HG02885 (cell line): Measurements from ENCODE around the gene L3MBTL1.

Source experiments
- ATAC-seq: cut with Tn5 transposase; IDR thresholded peaks from one replicate; pipeline ENCODE4 v1.9.1; 2021; ENCODE audit warnings: mild to moderate bottlenecking; ENCODE audit not compliant: unreplicated experiment, poor library complexity

The L3MBTL1 gene

DNA sequence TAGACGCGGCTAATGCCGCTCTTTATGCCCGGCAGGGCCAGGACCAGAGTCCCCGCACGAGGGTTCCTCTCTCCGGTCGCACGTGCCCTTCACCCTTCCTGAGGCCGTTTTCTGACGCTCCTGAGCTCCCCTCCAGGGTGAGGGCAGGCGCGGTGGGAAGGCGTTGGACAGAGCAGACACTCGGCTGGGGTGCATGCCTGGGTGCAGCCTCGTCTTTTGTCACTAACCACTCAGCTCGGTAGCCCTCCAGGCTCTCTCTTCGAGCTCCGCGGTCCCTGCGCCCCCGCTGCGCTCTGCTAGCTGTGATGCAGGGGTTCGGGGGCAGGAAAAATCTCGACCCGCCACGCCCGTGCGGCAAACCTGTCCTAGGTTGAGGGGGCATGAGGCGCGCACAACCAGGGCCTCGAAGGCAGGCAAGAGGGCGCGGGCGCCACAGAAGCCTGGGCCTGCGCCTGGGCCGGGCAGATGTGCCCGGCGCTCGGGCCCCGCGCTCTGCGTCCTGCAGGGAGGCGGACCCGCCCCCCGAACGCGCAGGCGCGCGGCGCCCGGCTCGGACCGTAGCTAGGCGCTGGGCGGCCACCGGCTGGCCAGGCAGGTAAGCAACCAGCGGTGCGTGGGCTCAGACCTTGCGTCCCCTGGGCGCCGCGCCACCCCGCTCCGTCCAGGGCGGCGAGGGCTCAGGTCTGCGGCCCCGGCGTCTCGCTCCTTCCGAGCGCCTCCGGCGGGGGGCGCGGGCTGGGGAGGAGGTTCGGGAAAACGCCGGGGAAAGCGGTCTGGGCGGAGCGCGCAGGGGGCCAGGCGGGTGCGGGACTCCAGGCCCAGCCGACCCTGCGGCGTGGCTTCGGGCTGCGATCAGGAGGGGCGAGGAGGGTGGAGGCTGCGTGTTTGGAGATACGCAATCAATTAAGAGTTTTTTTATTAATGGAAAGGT lies at the start of gene L3MBTL1:
Gene L3MBTL1, plus strand, starts transcription at position 548 of the 931 bp plus-strand sequence. CDS start 5,807 bp downstream, outside the sequence.
- ATAC-seq: no peak

DNA sequence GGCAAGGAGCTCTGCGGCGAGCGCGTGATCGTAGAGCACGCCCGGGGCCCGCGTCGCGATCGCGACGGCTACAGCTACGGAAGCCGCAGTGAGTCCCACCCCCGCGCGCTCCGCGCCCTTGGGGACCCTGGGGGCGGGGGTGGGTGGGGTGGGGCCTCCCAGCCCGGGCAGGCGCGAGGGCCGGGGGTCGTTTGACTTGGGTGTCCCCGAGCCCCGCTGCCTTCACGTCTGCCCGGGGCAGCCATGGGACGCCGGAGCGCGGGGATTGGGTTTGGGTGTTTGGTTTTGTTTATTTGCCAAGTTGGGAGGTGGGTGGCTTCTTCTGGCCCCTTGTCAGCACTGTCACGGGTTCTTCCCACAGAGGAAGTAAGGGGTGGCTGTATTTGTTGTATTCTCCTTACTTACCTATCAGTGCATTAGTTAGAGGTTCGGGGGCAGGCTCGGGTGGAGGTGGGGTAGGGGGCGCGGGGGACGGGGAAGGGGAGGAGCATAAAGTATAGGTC lies 49.0 kb upstream of the L3MBTL1 start:
- ATAC-seq: peak; percentile 1

DNA sequence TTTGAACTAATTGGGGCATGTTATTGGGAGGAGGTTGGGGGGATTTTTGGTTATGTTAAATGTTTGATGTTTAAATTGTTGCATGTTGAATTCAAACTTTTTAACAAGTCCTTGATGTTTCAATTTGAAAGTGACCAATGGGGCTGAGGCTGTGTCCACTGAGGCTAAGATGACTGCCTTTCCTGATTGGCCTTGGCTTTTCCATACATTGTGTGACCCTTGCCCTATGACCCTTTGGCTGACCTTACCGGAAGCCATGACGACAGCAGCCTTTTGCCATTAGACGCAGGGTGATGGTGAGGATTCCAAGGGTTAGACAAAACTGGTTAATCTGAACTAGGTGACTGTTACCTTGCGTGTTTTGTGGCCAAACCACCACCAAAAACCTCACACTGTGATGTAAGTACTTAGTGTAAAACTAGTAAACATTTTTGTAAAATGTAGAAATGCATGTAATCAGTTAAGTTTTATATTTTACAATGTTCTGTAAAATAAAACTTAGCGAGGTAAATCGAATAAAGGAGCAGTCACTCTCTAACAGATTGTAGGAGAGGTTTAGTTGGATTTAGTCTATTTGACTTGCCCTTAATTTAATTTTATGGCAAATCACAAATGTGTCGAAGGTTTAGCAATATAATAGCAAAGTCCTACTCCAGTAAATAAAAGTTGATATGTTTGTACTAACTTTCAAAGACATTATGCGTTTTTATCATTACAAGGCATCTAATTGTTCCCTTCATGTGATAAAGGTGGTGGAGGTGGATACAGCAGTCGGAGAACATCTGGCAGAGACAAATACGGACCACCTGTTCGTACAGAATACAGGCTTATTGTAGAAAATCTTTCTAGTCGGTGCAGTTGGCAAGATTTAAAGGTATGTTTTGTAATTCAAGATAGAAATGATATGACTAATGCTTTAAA lies 48.2 kb upstream of the L3MBTL1 start:
- ATAC-seq: no peak

DNA sequence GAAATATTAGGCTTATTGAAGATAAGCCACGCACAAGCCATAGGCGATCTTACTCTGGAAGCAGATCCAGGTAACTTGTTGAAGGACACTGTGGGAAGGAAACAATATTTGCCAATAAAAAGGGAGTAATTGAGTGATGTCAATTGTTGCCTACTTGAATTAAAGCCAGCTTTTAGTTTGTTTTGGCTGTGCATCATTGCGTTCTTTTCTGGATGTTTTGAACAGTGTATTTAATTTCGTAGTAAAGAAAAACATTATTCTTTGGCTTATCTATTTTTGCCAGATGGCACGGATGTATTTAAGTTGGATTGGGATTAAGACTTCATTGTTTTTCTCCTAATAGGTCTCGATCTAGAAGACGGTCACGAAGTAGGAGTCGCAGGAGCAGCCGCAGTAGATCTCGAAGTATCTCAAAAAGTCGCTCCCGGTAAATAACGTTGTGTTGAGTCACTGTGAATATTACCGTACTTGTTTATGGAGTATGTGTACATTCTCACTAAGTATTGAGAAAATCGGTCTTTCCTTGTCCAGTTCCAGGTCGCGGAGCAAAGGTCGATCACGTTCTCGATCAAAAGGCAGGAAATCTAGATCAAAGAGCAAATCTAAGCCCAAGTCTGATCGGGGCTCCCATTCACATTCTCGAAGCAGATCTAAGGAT lies 47.2 kb upstream of the L3MBTL1 start:
- no peak for ATAC-seq

DNA sequence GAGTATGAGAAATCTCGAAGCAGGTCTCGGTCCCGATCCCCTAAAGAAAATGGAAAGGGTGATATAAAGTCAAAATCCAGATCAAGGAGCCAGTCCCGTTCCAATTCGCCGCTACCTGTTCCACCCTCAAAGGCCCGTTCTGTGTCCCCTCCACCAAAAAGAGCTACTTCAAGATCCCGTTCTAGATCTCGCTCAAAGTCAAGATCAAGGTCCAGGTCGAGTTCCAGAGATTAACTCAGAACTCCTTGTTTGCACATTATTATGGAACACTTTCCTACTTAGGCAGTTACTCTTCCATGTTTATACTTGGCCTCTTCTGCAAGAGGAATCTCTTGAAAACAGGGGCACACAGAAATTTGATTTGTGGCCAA lies 46.7 kb upstream of the L3MBTL1 start:
- no peak for ATAC-seq

DNA sequence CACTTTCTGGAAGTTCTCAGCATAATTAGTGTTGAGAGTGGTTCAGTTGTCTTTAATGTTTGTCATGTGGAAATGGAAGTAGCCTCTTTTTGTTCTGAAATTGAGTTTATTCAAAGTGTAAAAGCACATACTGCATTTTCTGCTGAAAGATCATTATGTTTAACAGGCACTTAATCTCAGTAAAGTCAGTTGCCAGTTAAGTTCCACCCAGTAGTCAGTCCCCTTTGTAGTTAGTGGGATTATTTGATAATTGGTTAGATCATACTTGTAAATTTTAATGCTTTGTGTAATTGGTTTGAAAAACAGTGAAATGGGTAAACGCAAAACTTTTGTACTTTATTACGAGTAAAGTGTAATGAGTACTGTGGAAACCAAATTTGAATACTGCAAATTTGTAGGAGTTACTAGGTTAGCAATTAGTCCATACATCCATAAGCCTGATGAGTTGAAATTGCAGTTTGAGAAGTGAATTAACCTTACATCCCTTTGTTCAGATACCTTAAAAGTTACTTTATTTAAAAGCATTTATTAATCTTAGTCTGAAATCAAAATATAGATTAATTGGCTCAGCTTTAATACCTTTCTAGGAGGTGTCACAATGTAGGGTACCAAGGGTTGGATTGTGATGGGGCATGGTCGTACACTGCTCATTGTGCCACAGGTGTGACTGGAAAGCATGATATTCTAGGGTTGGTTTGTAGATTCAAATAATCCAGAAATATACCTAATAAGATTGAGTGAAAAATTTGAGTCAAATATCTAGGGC lies 45.4 kb upstream of the L3MBTL1 start:
- ATAC-seq: no peak

DNA sequence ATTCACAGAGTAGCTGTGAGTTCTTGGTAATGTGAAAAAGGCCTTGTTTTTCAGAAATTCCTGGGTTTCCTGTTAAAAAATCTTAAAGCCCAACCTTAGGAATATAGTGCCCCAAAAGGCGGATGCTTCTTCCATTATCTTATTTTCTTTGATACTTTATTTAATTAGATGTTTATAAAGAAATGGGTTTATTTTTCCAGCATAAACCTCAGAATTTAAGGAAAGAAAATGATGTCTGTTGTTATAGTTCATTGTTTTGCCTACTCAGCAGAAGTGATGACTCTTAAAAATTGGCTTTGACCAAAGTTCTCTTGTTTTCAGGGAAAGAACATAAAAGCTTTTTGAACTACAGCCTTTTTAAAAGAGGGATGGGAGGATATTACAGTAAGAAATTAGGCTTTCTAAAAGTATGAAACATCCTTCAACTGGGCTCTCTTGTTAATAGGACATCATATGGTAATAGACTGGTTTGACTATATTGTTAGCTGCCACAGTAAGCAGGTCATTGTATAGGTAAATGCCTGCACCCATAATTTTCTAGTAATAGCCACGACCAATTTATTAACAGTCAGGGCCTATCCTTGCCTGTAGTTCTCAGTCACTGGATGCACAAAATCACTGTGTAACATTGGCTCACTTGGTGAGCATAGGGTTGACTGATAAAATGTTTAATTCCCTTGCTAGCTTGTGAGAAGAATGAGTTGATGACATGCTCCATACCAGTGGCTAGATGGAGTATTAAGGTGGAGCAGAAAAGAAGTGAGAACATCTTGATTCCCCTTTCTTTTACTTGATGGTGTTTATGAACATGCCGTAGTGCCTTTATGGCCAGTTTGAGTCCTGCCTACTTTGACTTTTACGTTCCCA lies 44.6 kb upstream of the L3MBTL1 start:
- no peak for ATAC-seq

DNA sequence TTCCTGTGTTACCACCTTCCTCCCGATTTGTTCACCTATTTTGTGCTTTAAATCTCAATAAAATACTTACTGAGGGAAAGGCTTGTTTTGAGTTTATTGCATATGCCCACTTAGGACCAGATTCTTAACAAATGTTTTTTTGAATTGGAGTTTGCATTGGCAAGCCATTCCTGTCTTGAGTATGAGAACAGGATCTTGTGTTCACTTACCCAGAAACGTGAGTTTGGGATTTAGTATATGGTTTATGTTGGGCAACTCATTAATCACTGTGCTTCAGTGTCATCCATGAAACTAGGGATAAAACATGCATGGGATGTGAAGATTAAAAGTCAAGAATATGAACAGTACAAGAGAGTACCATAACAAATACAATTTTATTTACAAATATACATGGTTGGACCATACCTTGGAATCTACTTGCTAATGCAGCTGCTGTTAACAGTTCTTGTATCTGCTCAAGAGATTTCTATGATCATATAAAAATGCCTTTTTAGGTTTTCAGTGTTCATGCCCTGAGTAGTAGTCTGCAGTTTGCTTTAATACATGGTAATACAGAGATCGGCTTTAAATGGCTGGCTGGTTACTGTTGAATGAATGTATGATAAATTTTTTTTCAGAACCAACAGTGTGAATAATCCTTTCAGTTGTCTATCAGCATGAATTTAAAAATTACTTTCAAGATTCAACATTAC lies 43.8 kb upstream of the L3MBTL1 start:
- ATAC-seq: no peak

DNA sequence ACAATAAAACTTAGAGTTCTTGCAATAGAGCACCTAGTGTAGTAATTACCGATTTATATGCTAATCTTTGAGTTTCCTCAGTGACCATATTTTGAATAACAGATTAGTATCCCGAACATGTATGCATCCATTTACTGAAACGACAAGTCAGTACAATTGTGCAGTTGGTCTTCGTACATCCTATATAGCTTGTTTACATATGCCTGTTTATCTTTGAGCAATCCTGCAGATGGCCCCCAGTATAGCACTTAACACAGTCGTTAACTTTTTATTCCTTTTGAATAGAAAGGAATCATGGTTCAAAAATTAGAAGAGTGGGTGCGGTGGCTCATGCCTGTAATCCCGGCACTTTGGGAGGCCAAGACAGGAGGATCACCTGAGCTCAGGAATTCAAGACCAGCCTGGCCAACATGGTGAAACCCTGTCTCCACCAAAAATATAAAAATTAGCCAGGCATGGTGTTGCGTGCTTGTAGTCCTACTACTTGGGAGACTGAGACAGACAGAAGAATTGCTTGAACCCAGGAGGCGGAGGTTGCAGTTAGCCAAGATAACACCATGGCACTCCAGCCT lies 43.2 kb upstream of the L3MBTL1 start:
- no peak for ATAC-seq

DNA sequence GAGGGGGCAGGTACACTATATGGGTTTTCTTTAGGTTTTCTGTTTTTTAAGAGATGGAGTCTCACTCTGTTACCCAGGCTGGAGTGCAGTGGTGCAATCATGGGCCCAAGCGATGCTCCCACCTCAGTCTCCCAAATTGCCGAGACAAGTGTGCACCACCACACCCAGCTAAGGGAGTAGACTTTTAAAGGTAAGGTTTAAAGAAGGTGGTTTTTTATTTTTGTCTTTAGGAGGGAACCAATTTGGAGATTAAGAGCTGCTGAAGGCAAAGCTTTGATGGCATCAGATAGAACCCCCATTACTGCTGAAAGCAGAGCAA lies 41.9 kb upstream of the L3MBTL1 start:
- ATAC-seq: no peak

DNA sequence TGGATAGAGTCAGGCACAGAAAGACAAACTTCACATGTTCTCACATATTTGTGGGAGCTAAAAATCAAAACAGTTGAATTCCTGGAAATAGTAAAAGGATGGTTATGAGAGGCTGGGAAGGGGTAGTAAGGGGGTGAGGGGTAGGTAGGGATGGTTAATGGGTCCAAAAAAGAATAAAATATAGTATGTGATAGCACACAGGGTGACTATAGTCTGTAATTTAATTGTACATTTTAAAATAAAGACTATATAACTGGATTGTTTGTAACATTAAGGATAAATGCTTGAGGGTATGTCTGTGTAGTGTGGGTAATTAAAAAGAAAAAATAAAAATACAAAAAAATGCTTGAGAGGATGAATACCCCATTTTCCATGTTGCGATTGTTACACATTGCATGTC lies 39.9 kb upstream of the L3MBTL1 start:
- ATAC-seq: no peak

DNA sequence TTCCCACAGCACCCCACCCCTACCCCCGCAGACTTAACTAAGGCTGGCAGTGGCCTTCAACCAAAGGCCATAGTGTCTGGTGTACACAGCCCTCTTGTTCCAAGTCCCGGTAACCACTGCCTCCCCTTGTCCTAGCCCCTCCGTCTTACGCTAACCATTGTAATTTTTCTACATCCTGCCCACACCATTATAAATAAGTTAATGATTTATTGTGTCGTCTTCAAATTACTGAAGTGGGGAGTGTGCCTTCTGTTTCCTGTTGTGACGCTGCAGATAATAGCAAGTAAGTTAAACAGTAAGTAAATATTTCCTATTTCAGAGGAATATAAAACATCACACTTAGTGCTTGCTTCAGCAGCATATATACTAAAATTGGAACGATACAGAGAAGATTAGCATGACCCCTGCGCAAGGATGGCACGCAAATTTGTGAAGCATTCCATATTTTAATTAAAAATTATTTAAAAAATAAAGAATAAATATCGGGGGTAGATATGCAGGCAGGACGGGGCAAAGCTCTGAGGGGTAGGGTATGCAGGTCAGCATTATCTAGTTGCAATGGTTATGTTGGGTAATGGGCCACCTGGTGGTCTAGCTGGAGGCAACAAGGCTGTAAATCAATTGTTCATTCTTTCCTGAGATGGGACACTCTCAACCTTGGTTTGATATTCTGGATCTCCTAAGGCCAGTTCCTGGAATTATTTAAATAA lies 34.7 kb upstream of the L3MBTL1 start:
- no peak for ATAC-seq

DNA sequence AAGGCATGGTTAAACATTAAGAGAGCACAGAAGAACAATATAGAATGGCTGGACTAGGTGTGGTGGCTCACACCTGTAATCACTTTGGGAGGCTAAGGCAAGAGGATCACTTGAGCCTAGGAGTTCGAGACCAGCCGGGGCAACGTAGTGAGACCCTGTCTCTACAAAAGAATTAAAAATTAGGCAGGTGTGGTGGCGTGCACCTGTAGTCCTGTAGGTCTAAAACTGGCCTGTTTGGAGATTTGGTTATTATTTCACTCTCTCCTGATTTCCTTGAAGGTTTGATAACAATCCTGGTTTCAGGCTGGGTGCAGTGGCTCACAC lies 34.2 kb upstream of the L3MBTL1 start:
- no peak for ATAC-seq

DNA sequence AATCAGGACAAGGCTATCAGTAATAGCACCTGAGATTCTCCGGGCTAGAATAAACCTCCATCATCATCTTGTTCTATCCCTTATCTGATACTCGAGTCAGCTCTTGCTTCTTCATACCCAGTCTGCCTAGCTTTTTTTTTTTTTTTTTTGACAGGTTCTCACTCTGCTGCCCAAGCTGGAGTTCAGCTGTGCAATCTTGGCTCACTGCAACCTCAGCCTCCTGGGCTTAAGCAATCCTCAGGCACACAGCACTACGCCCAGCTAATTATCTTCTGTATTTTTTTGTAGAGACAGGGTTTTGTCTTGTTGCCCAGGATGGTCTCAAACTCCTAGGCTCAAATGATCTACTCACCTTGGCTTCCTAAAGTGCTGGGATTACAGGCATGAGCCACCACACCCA lies 30.3 kb upstream of the L3MBTL1 start:
- ATAC-seq: no peak

DNA sequence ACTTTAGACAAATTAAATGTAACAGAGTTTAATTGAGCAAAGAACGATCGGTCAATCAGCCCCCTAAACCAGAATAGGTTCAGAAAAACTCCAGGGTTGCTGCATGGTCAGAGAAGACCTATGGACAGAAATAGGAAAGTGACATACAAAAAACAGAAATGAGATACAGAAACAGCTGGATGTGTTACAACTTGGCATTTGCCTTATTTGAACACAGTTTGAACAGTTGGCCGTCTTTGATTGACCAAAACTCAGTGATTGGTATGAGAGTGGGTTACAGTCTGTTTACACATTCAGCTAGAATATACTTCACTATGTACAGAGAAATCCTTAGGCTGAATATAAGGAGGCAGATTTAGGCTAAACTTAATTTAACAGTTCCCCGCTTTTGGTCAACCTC lies 29.9 kb upstream of the L3MBTL1 start:
- no peak for ATAC-seq

DNA sequence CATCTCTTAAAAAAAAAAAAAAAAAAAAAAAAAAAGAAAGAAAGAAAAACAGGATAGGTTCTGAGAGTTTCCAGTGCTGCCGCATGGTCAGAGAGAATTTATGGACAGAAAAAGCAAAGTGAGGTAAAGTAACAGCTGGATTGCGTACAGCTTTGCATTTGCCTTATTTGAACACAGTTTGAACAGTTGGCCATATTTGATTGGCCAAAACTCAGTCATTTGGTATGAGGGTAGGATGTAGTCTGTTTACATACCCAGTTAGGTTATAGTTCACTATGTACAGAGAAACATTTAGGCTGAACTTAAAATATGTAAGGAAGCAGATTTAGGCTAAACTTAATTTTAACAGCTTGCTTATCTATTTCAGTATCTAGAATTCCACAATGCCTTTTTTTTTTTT lies 17.5 kb upstream of the L3MBTL1 start:
- no peak for ATAC-seq

DNA sequence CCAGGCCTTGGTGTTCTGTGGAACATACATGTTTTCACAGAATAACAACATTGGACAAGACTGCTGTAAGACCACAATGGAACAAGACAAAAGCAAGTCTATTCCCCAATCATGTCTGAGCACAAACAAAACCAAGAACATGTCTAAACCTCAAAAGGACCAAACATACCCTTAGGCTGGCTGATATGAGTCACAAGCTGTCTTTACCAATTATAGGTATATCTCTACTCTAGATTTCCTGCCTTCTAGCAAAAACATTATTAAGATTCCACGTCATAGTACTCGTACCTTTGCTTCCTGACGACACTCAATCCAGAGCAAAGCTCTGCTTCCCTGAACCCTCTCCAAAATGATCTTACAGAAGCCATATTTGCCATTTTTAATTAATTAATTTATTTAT lies 15.4 kb upstream of the L3MBTL1 start:
- ATAC-seq: peak; percentile 92

DNA sequence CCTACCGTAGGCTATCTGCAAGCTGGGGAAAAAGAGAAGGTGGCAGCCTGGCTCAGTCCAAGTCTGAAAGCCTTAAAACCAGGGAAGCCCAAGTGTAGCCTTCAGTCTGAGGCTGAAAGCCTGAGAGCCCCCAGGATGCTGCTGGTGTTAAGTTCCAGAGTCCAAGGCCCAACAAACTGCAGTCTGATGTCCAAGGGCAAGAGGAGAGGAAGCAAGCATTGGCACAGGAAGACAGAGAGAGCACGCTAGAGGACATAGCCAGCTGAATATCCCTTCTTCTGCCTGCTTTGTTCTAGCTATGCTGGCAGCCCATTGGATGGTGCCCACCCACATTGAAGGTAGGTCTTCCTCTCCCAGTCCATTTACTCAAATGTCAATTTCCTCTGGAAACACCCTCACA lies 12.1 kb upstream of the L3MBTL1 start:
- ATAC-seq: no peak
